Transverse colon (tissue), 4 donors: ENCODE data around the gene HAGH.

Experiments
- POLR2A ChIP-seq: fragments of 450-650 bp; IDR thresholded peaks from one replicate; pipeline ENCODE4 v1.6.1; 2016; ENCODE audit warnings: antibody characterized with exemption, mild to moderate bottlenecking, moderate library complexity
- POLR2AphosphoS5 ChIP-seq, 3 donors: sonication (generic); formaldehyde crosslinking; IDR thresholded peaks; one replicate each; pipeline ENCODE4 v1.6.1; 2016; ENCODE audit warnings: antibody characterized with exemption in 3 of 3
- TF ChIP-seq, protein P1 (sequence below), 5 experiments: fragments of 200-600 bp in 3 of 5; fragments of 450-650 bp in 2 of 5; sonication (generic) in 3 of 5; IDR thresholded peaks; 1 replicate in 2 of 5; 2 replicates in 3 of 5; pipeline ENCODE4 v1.5.1; 2016 to 2017; ENCODE audit warnings: antibody characterized with exemption in 5 of 5, inconsistent platforms in 3 of 5, mild to moderate bottlenecking in 2 of 5, moderate library complexity in 1 of 5

DNA sequence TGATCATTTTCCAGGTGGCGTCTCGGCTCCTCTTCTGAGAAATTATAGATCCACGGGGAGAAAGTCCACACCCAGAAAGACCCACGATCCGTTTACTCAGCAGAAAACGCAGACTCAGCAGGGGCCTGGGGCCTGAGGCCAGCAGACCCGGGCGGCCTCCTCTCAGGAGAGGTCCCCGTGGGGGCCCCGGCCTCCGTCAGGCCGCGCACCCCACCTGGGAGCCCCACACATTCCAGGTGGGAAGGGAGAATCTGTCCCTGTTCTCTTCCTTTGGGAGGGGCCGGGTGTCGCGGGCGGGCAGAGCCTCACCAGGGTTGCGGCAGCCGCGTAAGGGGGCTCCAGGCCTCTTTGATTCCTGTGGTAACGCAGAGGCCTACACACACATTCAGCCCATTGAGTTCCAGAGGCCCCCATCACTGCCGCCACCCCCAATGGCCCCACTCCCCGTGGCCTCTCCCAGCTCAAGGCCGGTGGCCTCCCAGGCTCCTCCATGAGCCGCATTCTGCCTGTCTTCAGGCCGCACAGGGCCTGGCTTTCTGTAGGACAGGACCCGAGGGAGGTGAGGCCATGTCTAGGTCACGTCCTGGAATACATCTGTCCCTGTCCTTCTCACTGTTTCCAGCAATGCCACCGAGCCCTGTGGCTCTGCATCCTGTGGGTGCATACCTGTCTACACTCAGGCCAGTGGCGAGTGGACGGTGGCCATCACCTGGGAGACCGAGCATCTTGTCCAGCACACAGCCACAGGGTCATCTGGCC, 31.5 kb downstream of the HAGH start:
- no peak for TF ChIP-seq POLR2AphosphoS5 (IDR thresholded peaks at IDR 0.05)
- no peak for TF ChIP-seq POLR2A
- TF ChIP-seq, protein P1, sequence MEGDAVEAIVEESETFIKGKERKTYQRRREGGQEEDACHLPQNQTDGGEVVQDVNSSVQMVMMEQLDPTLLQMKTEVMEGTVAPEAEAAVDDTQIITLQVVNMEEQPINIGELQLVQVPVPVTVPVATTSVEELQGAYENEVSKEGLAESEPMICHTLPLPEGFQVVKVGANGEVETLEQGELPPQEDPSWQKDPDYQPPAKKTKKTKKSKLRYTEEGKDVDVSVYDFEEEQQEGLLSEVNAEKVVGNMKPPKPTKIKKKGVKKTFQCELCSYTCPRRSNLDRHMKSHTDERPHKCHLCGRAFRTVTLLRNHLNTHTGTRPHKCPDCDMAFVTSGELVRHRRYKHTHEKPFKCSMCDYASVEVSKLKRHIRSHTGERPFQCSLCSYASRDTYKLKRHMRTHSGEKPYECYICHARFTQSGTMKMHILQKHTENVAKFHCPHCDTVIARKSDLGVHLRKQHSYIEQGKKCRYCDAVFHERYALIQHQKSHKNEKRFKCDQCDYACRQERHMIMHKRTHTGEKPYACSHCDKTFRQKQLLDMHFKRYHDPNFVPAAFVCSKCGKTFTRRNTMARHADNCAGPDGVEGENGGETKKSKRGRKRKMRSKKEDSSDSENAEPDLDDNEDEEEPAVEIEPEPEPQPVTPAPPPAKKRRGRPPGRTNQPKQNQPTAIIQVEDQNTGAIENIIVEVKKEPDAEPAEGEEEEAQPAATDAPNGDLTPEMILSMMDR (IDR thresholded peaks at IDR 0.05): no peak
